T-cell (primary cell): Measurements from ENCODE around the gene COG3. TPM values are rescaled to one million over a fixed set of nuclear protein-coding genes. Genes with fewer than 3 reads are reported as not detected.

ENCODE experiments used
- ATAC-seq, 4 experiments: fragments of 200-7000 bp in 3 of 4; fragments of 150-1000 bp in 1 of 4; cut with Tn5 transposase; replicated peaks in 1 of 4; 1 replicate in 3 of 4; 2 replicates in 1 of 4; pipeline ENCODE4 v1.10.0; 2021; ENCODE audit warnings: moderate library complexity in 3 of 4, mild to moderate bottlenecking in 2 of 4, moderate number of reproducible peaks in 1 of 4
- CTCF ChIA-PET, 2 donors: fragments of 300-600 bp; sonication (Branson Sonifier 250); formaldehyde crosslinking; loops; one replicate each; lab custom pipeline; 2022; ENCODE audit warnings: antibody characterized with exemption in 2 of 2; lab: Charles Lee
- POLR2A ChIA-PET, 2 donors: fragments of 300-600 bp; sonication (Branson Sonifier 250); formaldehyde crosslinking; loops; one replicate each; lab custom pipeline; 2022; ENCODE audit warnings: antibody characterized with exemption in 2 of 2; lab: Charles Lee
- DNase-seq, 35 experiments: peaks; one replicate each; pipeline versions ENCODE4 v3.0.0 to v3.0.0-alpha.2; 2013 to 2023
- H3K27ac ChIP-seq: one replicate; pipeline ENCODE4 v1.5.1; 2013; ENCODE audit warnings: low read length
- H3K27me3 ChIP-seq, 2 experiments: replicated peaks in 1 of 2; 1 replicate in 1 of 2; 2 replicates in 1 of 2; pipeline versions ENCODE4 v1.6.1 to v1.7.0; 2013; ENCODE audit warnings: low read length in 1 of 2, mixed read lengths in 1 of 2; ENCODE audit not compliant: control insufficient read depth in 2 of 2, insufficient read depth in 2 of 2; ENCODE audit errors: extremely low read depth in 1 of 2
- H3K36me3 ChIP-seq, 2 donors: 1 replicate in 1 of 2; 2 replicates in 1 of 2; pipeline versions ENCODE4 v1.6.1 to v1.7.0; 2013; ENCODE audit warnings: low read length in 1 of 2; ENCODE audit not compliant: control insufficient read depth in 2 of 2, insufficient read depth in 1 of 2; ENCODE audit errors: extremely low read depth in 1 of 2
- H3K4me1 ChIP-seq, 2 experiments: 1 replicate in 1 of 2; 2 replicates in 1 of 2; pipeline versions ENCODE4 v1.6.1 to v1.7.0; 2013; ENCODE audit warnings: low read length in 2 of 2, mixed read lengths in 1 of 2; ENCODE audit not compliant: insufficient read depth in 2 of 2, control insufficient read depth in 1 of 2; ENCODE audit errors: extremely low read depth in 1 of 2
- H3K4me3 ChIP-seq, 2 donors: 1 replicate in 1 of 2; 2 replicates in 1 of 2; pipeline versions ENCODE4 v1.5.1 to v1.7.0; 2013; ENCODE audit warnings: mild to moderate bottlenecking in 2 of 2, low read length in 1 of 2, moderate library complexity in 1 of 2; ENCODE audit not compliant: control insufficient read depth in 1 of 2; ENCODE audit errors: extremely low read depth in 1 of 2
- H3K9me3 ChIP-seq: 2 replicates; pipeline ENCODE4 v1.7.0; 2013
- H3K27ac Mint-ChIP-seq, 2 donors: one replicate each; pipeline ENCODE4 v1.8.0; 2020 to 2021; ENCODE audit warnings: mild to moderate bottlenecking in 2 of 2, mixed read lengths in 2 of 2
- H3K27me3 Mint-ChIP-seq, 2 donors: one replicate each; pipeline ENCODE4 v1.8.0; 2021 to 2022; ENCODE audit warnings: mixed read lengths in 2 of 2
- H3K36me3 Mint-ChIP-seq: one replicate; pipeline ENCODE4 v1.8.0; 2021; ENCODE audit warnings: mixed read lengths
- H3K4me1 Mint-ChIP-seq, 3 donors: one replicate each; pipeline ENCODE4 v1.8.0; 2020 to 2022; ENCODE audit warnings: mixed read lengths in 3 of 3, mild to moderate bottlenecking in 1 of 3
- H3K4me3 Mint-ChIP-seq, 3 donors: one replicate each; pipeline ENCODE4 v1.8.0; 2020 to 2022; ENCODE audit warnings: mild to moderate bottlenecking in 3 of 3, mixed read lengths in 3 of 3, moderate library complexity in 3 of 3
- H3K9me3 Mint-ChIP-seq, 3 donors: one replicate each; pipeline ENCODE4 v1.8.0; 2020 to 2022; ENCODE audit warnings: mixed read lengths in 3 of 3
- WGBS: methylation state at CpG from one replicate; pipeline ENCODE4 v1.1.5; 2013; ENCODE audit warnings: missing lambda C conversion rate; ENCODE audit not compliant: insufficient coverage; 5-methylcytosine and 5-hydroxymethylcytosine counted together
- total RNA-seq, 35 experiments: library from RNA in 6 of 35; stranded (reverse) in 6 of 35; fragments of 120-200 nt in 1 of 35; gene quantifications; one replicate each; pipeline versions ENCODE4 v1.2.1 to v1.2.4 and lab custom pipeline; 2013 to 2026

COG3 gene
- total RNA-seq, 5 donors from 2014 or later (not counting 1 experiment from before 2014, with no cell fraction given): 40.0 to 47.0 (median 42.3) TPM

DNA sequence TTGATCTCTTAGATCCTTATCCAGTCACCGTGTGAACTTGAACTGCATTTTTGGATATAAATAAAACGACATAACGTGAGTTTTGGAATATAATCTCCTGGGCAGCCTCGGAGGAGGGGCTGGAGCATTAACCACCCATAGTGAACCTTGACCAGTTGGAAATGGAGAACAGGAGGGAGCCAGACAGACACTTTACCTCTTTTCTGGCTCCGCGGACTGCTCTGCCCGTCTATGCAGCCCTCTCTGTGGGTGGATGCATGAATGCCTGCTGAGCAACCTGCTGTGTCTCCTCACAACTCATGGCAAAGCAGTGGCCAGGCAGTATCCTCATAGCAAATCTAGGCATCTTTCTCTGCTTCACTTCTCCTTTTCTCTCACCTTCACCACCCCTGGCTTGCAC lies 10.5 kb upstream of the COG3 start:
- Histone ChIP-seq H3K9me3 (no peaks in the 10 kb centered on the region), H3K4me3 (no peak overlapping the region), H3K27me3 (peaks cover 0 to 19% of the 10 kb centered on the region in 2 experiments), H3K4me1 (no peaks in the 10 kb centered on the region), H3K36me3 (no peaks in the 10 kb centered on the region), H3K27ac (no peak overlapping the region)
- peaks cover 5% of the 10 kb centered on the region for H3K36me3 Mint-ChIP-seq
- ChIA-PET POLR2A (no interaction called here), CTCF (no interaction called here)
- peaks cover 0 to 7% of the 10 kb centered on the region in 2 donors for H3K27me3 Mint-ChIP-seq
- H3K27ac Mint-ChIP-seq: no peak overlapping the region
- no peak overlapping the region for H3K4me3 Mint-ChIP-seq
- ATAC-seq (no peak), DNase-seq (no peak)
- peaks cover 5 to 7% (median 6%) of the 10 kb centered on the region in 3 donors for H3K9me3 Mint-ChIP-seq
- WGBS: 81% methylated on average over 7 of the region's 7 CpGs
- H3K4me1 Mint-ChIP-seq: peaks cover 0 to 2% (median 0%) of the 10 kb centered on the region in 3 donors

DNA sequence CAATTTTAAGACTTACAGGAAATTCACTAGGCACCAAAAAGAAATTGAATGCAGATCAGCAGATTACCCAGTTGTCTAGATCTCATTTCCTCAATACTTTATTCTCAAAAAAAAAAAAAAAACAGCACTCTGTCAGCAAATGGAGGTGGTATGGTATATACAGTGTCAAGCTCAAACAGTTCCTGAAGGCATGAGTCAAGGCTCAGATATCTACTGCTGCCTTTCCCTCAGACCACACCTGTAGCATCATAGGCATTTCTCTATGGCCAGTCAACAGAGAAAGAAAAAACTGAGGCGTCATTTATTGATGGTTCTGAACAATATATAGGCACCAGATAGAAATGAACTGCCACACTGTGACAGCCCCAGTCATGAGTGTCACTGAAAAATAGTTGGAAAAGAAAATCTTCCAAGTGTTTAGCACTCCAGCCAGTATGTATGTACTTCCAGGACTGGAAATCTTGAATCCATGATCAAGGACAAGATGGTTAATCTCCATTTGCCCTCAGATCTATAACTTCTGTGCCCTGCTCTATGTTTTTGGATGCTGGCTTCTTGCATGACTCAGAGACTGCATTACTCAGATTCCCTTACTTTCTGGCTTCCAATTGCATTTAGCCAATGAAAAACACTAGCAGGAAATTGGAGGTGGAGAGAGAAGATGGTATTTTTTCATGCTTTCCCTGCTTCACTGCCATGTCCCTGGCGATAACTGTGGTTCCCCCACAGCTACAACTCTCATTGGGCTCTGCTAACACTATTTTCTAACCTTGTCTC lies 8.4 kb upstream of the COG3 start:
- CTCF ChIA-PET: interaction anchor here (0.6 to 0.7 kb wide), 2 partner anchors 107 to 410 kb away, joined by 3 read pairs; no protein-coding TSS in a partner anchor

DNA sequence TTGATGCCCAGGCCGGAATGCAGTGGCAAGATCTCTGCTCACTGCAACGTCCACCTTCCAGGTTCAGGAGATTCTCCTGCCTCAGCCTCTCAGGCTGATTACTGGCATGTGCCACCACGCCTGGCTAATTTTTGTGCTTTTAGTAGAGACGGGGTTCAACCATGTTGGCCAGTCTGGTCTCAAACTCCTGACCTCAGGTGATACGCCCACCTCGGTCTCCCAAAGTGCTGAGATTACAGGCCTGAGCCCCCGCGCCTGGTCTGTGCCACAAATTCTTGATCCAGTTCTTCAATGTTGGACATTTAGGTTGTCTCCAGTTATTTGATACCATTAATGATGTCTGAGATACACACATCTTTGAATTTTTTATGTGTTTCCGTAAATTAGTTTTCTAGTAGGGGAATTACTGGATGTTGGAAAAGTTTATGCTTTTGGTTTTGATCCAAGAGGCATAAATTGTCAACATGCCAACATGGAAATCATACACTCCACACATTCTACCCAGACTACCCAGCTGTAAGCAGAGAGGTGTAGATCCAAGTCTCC lies 525 bp upstream of the COG3 start:
- peaks cover 26% of the 10 kb centered on the region in 2 experiments for H3K4me1 ChIP-seq
- WGBS: 96% methylated on average over 8 of the region's 9 CpGs
- DNase-seq (peak in 1 of 35 experiments; percentile 4), ATAC-seq (no peak)
- Mint-ChIP-seq H3K27me3 (no peaks in the 10 kb centered on the region), H3K4me1 (peaks cover 53 to 59% (median 54%) of the 10 kb centered on the region in 3 donors), H3K4me3 (peak overlapping the region; percentile 89 to 91 (median 90)), H3K9me3 (no peaks in the 10 kb centered on the region), H3K36me3 (peaks cover 5% of the 10 kb centered on the region), H3K27ac (peak overlapping the region; percentile 92 to 96)
- peak overlapping the region; percentile 90 to 98 for H3K4me3 ChIP-seq
- H3K27ac ChIP-seq: peak overlapping the region; percentile 87
- ChIA-PET CTCF (interaction anchor here (0.8 to 2.1 kb wide), 6 partner anchors 47 to 678 kb away, joined by 3 to 18 read pairs (median 3); partner anchors contain the start of gene SLC25A30 (in 1 of the 2)), POLR2A (no interaction called here)
- peaks cover 0 to 3% of the 10 kb centered on the region in 2 donors for H3K36me3 ChIP-seq
- H3K9me3 ChIP-seq: no peaks in the 10 kb centered on the region
- no peaks in the 10 kb centered on the region for H3K27me3 ChIP-seq

More for the DNA sequence above, 8.4 kb upstream of the COG3 start:
- Histone ChIP-seq H3K4me1 (no peaks in the 10 kb centered on the region), H3K27me3 (peaks cover 0 to 13% of the 10 kb centered on the region in 2 experiments), H3K27ac (no peak overlapping the region), H3K4me3 (no peak overlapping the region), H3K9me3 (no peaks in the 10 kb centered on the region), H3K36me3 (no peaks in the 10 kb centered on the region)
- peaks cover 8% of the 10 kb centered on the region for H3K36me3 Mint-ChIP-seq
- H3K4me1 Mint-ChIP-seq: peaks cover 0 to 2% (median 0%) of the 10 kb centered on the region in 3 donors
- ATAC-seq (no peak), DNase-seq (no peak)
- H3K4me3 Mint-ChIP-seq: no peak overlapping the region
- peaks cover 5 to 7% (median 6%) of the 10 kb centered on the region in 3 donors for H3K9me3 Mint-ChIP-seq
- peaks cover 0 to 7% of the 10 kb centered on the region in 2 donors for H3K27me3 Mint-ChIP-seq
- H3K27ac Mint-ChIP-seq: no peak overlapping the region
- POLR2A ChIA-PET: no interaction called here
- no CpG with 5 or more reads among the region's 2 CpGs for WGBS

DNA sequence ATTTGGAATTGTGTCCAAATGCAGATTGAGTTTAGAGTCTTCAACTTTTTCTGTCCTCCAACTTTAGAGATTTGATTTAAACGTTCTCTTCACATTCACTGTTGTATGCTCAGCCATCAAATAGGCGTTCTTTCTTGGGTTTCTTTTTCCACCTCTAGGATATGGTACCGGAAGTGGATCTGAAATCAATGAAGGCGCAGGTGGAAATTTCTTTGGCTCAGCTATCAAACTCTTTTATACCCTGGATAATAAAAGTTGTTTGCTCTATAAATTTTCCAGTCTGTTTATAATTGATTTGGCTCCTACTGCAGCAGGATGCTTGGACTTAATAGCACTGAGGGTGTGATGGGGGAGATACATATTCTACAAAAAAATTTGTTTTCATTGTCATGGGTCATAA lies 1.6 kb downstream of the COG3 start:
- Mint-ChIP-seq H3K4me1 (peaks cover 72 to 77% (median 74%) of the 10 kb centered on the region in 3 donors), H3K27ac (peak overlapping the region; percentile 73 to 96), H3K36me3 (peaks cover 5% of the 10 kb centered on the region), H3K4me3 (peak overlapping the region; percentile 89 to 91 (median 90)), H3K27me3 (no peaks in the 10 kb centered on the region), H3K9me3 (no peaks in the 10 kb centered on the region)
- ChIA-PET CTCF (interaction anchor here in 1 of 2 donors (1.2 kb wide), 1 partner anchor 41 kb away, joined by 3 read pairs; no protein-coding TSS in a partner anchor), POLR2A (no interaction called here)
- ATAC-seq: no peak
- Histone ChIP-seq H3K27me3 (no peaks in the 10 kb centered on the region), H3K4me3 (no peak overlapping the region), H3K27ac (no peak overlapping the region), H3K4me1 (peaks cover 26 to 31% of the 10 kb centered on the region in 2 experiments), H3K36me3 (peaks cover 0 to 6% of the 10 kb centered on the region in 2 donors), H3K9me3 (no peaks in the 10 kb centered on the region)
- WGBS: 60% methylated on average over 1 of the region's 4 CpGs
- DNase-seq: no peak

DNA sequence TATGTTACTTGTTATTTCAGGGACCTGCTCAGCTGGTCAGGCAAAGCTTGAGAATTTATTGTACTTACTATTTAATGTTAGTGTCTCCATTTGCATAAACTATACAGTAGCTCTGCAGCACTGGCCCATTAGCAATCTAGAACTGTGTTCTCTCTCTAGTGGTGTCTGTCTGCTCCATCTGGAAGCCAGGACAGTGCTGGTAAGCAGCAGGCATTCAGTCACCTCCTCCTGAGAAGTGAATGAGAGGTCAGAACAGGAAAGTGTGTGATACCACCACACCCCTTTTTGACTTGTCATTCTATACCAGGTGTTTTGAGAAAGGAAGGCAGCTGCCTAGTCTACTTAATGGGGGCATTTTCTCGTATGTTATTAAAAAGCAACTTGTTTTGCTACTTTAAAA lies 3.9 kb downstream of the COG3 start:
- POLR2A ChIA-PET: no interaction called here
- Mint-ChIP-seq H3K9me3 (no peaks in the 10 kb centered on the region), H3K27ac (peak overlapping the region; percentile 33 to 60), H3K4me3 (no peak overlapping the region), H3K27me3 (no peaks in the 10 kb centered on the region), H3K4me1 (peaks cover 82 to 88% (median 85%) of the 10 kb centered on the region in 3 donors), H3K36me3 (peaks cover 12% of the 10 kb centered on the region)
- H3K9me3 ChIP-seq: no peaks in the 10 kb centered on the region
- CTCF ChIA-PET: interaction anchor here in 1 of 2 donors (0.5 kb wide), 1 partner anchor 20 kb away, joined by 5 read pairs; no protein-coding TSS in a partner anchor
- peaks cover 25 to 32% of the 10 kb centered on the region in 2 experiments for H3K4me1 ChIP-seq
- no peak overlapping the region for H3K27ac ChIP-seq
- ATAC-seq (no peak), DNase-seq (peak in 1 of 35 experiments; percentile 13)
- H3K27me3 ChIP-seq: no peaks in the 10 kb centered on the region
- H3K4me3 ChIP-seq: no peak overlapping the region
- H3K36me3 ChIP-seq: peaks cover 0 to 6% of the 10 kb centered on the region in 2 donors
- no CpG with 5 or more reads among the region's 1 CpG for WGBS

DNA sequence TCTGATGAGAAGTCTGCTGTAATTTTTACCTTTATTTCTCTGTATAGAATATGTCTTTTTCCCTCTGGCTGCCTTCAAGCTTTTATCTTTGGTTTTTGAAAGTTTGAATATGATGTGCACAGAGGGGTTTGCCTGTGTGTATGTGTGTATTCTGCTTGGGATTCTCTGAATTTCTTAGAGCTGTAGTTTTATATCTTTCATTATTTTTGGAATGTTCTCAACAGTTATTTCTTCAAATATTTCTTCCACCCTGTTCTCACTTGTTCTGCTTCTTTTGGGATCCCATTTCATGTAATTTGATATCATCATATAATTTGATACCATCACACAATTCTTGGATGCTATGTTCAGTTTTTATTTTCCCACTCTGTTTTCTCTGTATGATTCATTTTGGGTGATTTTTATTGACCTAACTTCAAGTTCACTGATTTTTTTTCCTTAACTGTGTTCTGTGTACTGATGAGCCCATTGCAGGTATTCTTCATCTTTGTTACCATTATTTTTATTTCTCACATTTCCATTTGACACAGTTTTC lies 7.5 kb downstream of the COG3 start:
- ATAC-seq: no peak
- no peaks in the 10 kb centered on the region for H3K27me3 Mint-ChIP-seq
- DNase-seq: no peak
- Histone ChIP-seq H3K9me3 (no peaks in the 10 kb centered on the region), H3K27me3 (no peaks in the 10 kb centered on the region), H3K36me3 (peaks cover 0 to 13% of the 10 kb centered on the region in 2 donors), H3K4me1 (peaks cover 7 to 14% of the 10 kb centered on the region in 2 experiments), H3K27ac (no peak overlapping the region), H3K4me3 (no peak overlapping the region)
- H3K27ac Mint-ChIP-seq: no peak overlapping the region
- H3K36me3 Mint-ChIP-seq: peaks cover 9% of the 10 kb centered on the region
- H3K4me1 Mint-ChIP-seq: peaks cover 71 to 77% (median 75%) of the 10 kb centered on the region in 3 donors
- H3K9me3 Mint-ChIP-seq: no peaks in the 10 kb centered on the region
- CTCF ChIA-PET: no interaction called here
- POLR2A ChIA-PET: interaction anchor here in 1 of 2 donors (0.7 kb wide), 1 partner anchor 127 kb away, joined by 3 read pairs; no protein-coding TSS in a partner anchor
- H3K4me3 Mint-ChIP-seq: no peak overlapping the region
